ENCODE measurements around the gene UNC13A. TPM values are rescaled to one million over a fixed set of nuclear protein-coding genes. Genes with fewer than 3 reads are reported as not detected.

The UNC13A gene
- polyA plus RNA-seq, 1 of the 3 experiments (the other 2 are of a cell fraction) = 0.38 TPM

DNA sequence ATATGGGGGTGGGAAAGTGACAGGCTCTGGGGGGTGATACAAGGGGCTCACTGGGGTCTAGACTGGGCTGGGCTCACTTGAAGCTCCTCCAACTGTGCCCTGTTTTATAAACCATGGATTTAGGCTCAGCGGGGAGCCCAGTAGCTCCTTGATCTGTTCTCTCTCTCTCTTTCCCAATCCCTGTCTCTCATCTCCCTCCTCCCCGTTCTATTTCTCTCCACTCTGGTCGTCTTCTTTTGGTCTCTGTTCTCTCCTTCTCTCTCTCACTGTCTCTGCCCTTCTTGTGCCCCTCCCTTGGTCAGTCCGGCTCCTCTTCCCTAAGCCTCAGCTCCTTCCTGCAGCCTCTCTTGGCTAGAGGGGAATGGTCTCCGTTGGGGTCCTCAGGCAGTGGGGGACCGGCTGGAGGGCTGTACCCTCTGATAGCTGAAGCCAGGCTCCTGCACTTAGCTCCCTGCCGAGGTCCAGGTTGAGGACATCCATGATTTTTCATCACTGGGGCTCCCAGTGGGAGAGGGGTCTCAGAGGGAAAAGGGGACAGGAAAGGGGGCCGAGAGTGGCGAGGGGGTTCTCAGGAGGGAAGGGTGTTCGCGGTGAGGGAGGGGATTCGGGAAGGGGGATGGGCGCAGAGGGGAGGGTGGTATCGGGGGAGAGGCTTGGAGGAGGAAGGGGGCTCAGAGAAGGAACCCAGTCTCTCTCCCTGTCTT is 8.5 kb downstream of the UNC13A start:
- Histone ChIP-seq H3K79me2 (ENCODE audit: insufficient read depth) (no peaks in the 10 kb centered on the region), H4K20me1 (ENCODE audit: insufficient read depth) (no peaks in the 10 kb centered on the region; the same call in 1 of the 2 replicates), H3K4me3 (ENCODE audit: low read depth in 2 of 2, low read length in 1 of 2) (no peak overlapping the region), H3K27me3 (ENCODE audit: insufficient read depth) (no peaks in the 10 kb centered on the region), H3K9me3 (no peaks in the 10 kb centered on the region), H3K4me1 (ENCODE audit: control insufficient read depth in 1 of 2, insufficient read depth in 2 of 2, low read depth in 1 of 2, low read length in 1 of 2) (peaks cover 0 to 2% of the 10 kb centered on the region in 2 experiments; a peak in 1 of 4 replicates), H3K9ac (no peak overlapping the region), H2AFZ (ENCODE audit: low read depth) (no peak overlapping the region), H3K36me3 (replicated peaks in 1 of 2; ENCODE audit: control insufficient read depth in 1 of 2, insufficient read depth in 2 of 2, low read length in 1 of 2) (no peaks in the 10 kb centered on the region), H3F3A (replicated peaks; ENCODE audit: insufficient read depth) (no peaks in the 10 kb centered on the region), H3K9me2 (no peaks in the 10 kb centered on the region), H3K4me2 (no peak overlapping the region), H3K27ac (ENCODE audit: low read depth in 2 of 2, low read length in 1 of 2) (no peak overlapping the region)
- ChIA-PET CTCF (no interaction called here), POLR2A (no interaction called here)
- TF ChIP-seq, protein P1, sequence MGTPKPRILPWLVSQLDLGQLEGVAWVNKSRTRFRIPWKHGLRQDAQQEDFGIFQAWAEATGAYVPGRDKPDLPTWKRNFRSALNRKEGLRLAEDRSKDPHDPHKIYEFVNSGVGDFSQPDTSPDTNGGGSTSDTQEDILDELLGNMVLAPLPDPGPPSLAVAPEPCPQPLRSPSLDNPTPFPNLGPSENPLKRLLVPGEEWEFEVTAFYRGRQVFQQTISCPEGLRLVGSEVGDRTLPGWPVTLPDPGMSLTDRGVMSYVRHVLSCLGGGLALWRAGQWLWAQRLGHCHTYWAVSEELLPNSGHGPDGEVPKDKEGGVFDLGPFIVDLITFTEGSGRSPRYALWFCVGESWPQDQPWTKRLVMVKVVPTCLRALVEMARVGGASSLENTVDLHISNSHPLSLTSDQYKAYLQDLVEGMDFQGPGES (IDR thresholded peaks at IDR 0.05; ENCODE audit: low read depth, low read length) = no peak
- TF ChIP-seq NRF1 (IDR thresholded peaks at IDR 0.05; ENCODE audit: low read depth, low read length) = no peak
- no peak for TF ChIP-seq SIN3A (IDR thresholded peaks at IDR 0.05; ENCODE audit: borderline replicate concordance, low read depth, low read length)
- no peak for TF ChIP-seq FOSL2 (IDR thresholded peaks at IDR 0.05; ENCODE audit: borderline replicate concordance, low read depth)
- no peak for TF ChIP-seq TEAD4 (IDR thresholded peaks at IDR 0.05; ENCODE audit: borderline replicate concordance, insufficient read depth)
- TF ChIP-seq, protein P2, sequence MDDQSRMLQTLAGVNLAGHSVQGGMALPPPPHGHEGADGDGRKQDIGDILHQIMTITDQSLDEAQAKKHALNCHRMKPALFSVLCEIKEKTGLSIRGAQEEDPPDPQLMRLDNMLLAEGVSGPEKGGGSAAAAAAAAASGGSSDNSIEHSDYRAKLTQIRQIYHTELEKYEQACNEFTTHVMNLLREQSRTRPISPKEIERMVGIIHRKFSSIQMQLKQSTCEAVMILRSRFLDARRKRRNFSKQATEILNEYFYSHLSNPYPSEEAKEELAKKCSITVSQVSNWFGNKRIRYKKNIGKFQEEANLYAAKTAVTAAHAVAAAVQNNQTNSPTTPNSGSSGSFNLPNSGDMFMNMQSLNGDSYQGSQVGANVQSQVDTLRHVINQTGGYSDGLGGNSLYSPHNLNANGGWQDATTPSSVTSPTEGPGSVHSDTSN (IDR thresholded peaks at IDR 0.05) = no peak
- no peak for TF ChIP-seq POLR2AphosphoS5 (IDR thresholded peaks at IDR 0.05; ENCODE audit: low read depth, low read length)
- TF ChIP-seq, protein P3, sequence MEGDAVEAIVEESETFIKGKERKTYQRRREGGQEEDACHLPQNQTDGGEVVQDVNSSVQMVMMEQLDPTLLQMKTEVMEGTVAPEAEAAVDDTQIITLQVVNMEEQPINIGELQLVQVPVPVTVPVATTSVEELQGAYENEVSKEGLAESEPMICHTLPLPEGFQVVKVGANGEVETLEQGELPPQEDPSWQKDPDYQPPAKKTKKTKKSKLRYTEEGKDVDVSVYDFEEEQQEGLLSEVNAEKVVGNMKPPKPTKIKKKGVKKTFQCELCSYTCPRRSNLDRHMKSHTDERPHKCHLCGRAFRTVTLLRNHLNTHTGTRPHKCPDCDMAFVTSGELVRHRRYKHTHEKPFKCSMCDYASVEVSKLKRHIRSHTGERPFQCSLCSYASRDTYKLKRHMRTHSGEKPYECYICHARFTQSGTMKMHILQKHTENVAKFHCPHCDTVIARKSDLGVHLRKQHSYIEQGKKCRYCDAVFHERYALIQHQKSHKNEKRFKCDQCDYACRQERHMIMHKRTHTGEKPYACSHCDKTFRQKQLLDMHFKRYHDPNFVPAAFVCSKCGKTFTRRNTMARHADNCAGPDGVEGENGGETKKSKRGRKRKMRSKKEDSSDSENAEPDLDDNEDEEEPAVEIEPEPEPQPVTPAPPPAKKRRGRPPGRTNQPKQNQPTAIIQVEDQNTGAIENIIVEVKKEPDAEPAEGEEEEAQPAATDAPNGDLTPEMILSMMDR (IDR thresholded peaks at IDR 0.05) = no peak
- no peak for TF ChIP-seq FOXM1 (IDR thresholded peaks at IDR 0.05; ENCODE audit: low read depth)
- no peak for TF ChIP-seq EP300 (IDR thresholded peaks at IDR 0.05; ENCODE audit: borderline replicate concordance in 1 of 2, low read depth in 1 of 2, low read length in 1 of 2)
- TF ChIP-seq, protein P4, sequence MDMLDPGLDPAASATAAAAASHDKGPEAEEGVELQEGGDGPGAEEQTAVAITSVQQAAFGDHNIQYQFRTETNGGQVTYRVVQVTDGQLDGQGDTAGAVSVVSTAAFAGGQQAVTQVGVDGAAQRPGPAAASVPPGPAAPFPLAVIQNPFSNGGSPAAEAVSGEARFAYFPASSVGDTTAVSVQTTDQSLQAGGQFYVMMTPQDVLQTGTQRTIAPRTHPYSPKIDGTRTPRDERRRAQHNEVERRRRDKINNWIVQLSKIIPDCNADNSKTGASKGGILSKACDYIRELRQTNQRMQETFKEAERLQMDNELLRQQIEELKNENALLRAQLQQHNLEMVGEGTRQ (IDR thresholded peaks at IDR 0.05; ENCODE audit: borderline replicate concordance, low read depth, low read length) = no peak
- TF ChIP-seq, protein P5, sequence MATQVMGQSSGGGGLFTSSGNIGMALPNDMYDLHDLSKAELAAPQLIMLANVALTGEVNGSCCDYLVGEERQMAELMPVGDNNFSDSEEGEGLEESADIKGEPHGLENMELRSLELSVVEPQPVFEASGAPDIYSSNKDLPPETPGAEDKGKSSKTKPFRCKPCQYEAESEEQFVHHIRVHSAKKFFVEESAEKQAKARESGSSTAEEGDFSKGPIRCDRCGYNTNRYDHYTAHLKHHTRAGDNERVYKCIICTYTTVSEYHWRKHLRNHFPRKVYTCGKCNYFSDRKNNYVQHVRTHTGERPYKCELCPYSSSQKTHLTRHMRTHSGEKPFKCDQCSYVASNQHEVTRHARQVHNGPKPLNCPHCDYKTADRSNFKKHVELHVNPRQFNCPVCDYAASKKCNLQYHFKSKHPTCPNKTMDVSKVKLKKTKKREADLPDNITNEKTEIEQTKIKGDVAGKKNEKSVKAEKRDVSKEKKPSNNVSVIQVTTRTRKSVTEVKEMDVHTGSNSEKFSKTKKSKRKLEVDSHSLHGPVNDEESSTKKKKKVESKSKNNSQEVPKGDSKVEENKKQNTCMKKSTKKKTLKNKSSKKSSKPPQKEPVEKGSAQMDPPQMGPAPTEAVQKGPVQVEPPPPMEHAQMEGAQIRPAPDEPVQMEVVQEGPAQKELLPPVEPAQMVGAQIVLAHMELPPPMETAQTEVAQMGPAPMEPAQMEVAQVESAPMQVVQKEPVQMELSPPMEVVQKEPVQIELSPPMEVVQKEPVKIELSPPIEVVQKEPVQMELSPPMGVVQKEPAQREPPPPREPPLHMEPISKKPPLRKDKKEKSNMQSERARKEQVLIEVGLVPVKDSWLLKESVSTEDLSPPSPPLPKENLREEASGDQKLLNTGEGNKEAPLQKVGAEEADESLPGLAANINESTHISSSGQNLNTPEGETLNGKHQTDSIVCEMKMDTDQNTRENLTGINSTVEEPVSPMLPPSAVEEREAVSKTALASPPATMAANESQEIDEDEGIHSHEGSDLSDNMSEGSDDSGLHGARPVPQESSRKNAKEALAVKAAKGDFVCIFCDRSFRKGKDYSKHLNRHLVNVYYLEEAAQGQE (IDR thresholded peaks at IDR 0.05; ENCODE audit: low read depth, low read length) = no peak
- TF ChIP-seq JUND (IDR thresholded peaks at IDR 0.05) = no peak
- TF ChIP-seq TAF1 (IDR thresholded peaks at IDR 0.05; ENCODE audit: borderline replicate concordance, low read depth, low read length) = no peak
- no peak for TF ChIP-seq RCOR1 (IDR thresholded peaks at IDR 0.05; ENCODE audit: low read length)
- TF ChIP-seq RFX5 (IDR thresholded peaks at IDR 0.05; ENCODE audit: low read length) = no peak
- TF ChIP-seq MXI1 (IDR thresholded peaks at IDR 0.05; ENCODE audit: low read depth, low read length) = no peak
- no peak for TF ChIP-seq FOXJ3 (CRISPR knock-in tag; IDR thresholded peaks at IDR 0.05)
- 43% methylated on average over 14 of the region's 14 CpGs for WGBS (ENCODE audit: low lambda C conversion rate)
- DNase-seq = no peak
